HEK293 (cell line): Measurements from ENCODE around the gene MATR3.

Experiments used
- BCL11B ChIP-seq: fragments of 450-650 bp; formaldehyde crosslinking; IDR thresholded peaks from 2 replicates; pipeline ENCODE4 v1.5.1; 2016; ENCODE audit warnings: low read depth, missing biosample characterization, missing genetic modification characterization
- EGR2 ChIP-seq: fragments of 450-650 bp; formaldehyde crosslinking; IDR thresholded peaks from 2 replicates; pipeline ENCODE4 v1.5.1; 2016; ENCODE audit warnings: low read depth, missing biosample characterization, missing genetic modification characterization
- FEZF1 ChIP-seq: fragments of 450-650 bp; formaldehyde crosslinking; IDR thresholded peaks from 2 replicates; pipeline ENCODE4 v1.5.1; 2016; ENCODE audit warnings: missing biosample characterization, missing genetic modification characterization
- GLI4 ChIP-seq: fragments of 450-650 bp; formaldehyde crosslinking; IDR thresholded peaks from 2 replicates; pipeline ENCODE4 v1.5.1; 2016; ENCODE audit warnings: missing biosample characterization, missing genetic modification characterization
- REPIN1 ChIP-seq: fragments of 450-650 bp; formaldehyde crosslinking; IDR thresholded peaks from 2 replicates; pipeline ENCODE4 v1.5.1; 2017; ENCODE audit warnings: missing biosample characterization, missing genetic modification characterization, low read depth
- SP7 ChIP-seq: fragments of 450-650 bp; formaldehyde crosslinking; IDR thresholded peaks from 2 replicates; pipeline ENCODE4 v1.5.1; 2016; ENCODE audit warnings: missing biosample characterization, missing genetic modification characterization
- WT1 ChIP-seq: fragments of 450-650 bp; formaldehyde crosslinking; IDR thresholded peaks from 2 replicates; pipeline ENCODE4 v1.5.1; 2016; ENCODE audit warnings: missing biosample characterization, missing genetic modification characterization
- ZBTB17 ChIP-seq: fragments of 450-650 bp; formaldehyde crosslinking; IDR thresholded peaks from 2 replicates; pipeline ENCODE4 v1.5.1; 2016; ENCODE audit warnings: missing biosample characterization, missing genetic modification characterization
- ZNF132 ChIP-seq: fragments of 450-650 bp; formaldehyde crosslinking; IDR thresholded peaks from 2 replicates; pipeline ENCODE4 v1.5.1; 2017; ENCODE audit warnings: missing biosample characterization, missing genetic modification characterization, borderline replicate concordance
- ZNF19 ChIP-seq: fragments of 450-650 bp; formaldehyde crosslinking; IDR thresholded peaks from 2 replicates; pipeline ENCODE4; 2016; ENCODE audit warnings: missing biosample characterization, missing genetic modification characterization, low read depth
- ZNF23 ChIP-seq: fragments of 450-650 bp; formaldehyde crosslinking; IDR thresholded peaks from 2 replicates; pipeline ENCODE4 v1.5.1; 2016; ENCODE audit warnings: missing biosample characterization, missing genetic modification characterization, borderline replicate concordance
- ZNF292 ChIP-seq: fragments of 450-650 bp; formaldehyde crosslinking; IDR thresholded peaks from 2 replicates; pipeline ENCODE4 v1.5.1; 2016; ENCODE audit warnings: low read depth, missing biosample characterization, missing genetic modification characterization, borderline replicate concordance
- ZNF324 ChIP-seq: fragments of 450-650 bp; formaldehyde crosslinking; IDR thresholded peaks from 2 replicates; pipeline ENCODE4 v1.5.1; 2016; ENCODE audit warnings: missing biosample characterization, missing genetic modification characterization
- ZNF354C ChIP-seq: fragments of 450-650 bp; formaldehyde crosslinking; IDR thresholded peaks from 2 replicates; pipeline ENCODE4 v1.5.1; 2016; ENCODE audit warnings: missing biosample characterization, missing genetic modification characterization, low read depth, borderline replicate concordance
- ZNF423 ChIP-seq: fragments of 450-650 bp; formaldehyde crosslinking; IDR thresholded peaks from 2 replicates; pipeline ENCODE4 v1.5.1; 2016; ENCODE audit warnings: missing biosample characterization, missing genetic modification characterization
- ZNF548 ChIP-seq: fragments of 450-650 bp; formaldehyde crosslinking; IDR thresholded peaks from 2 replicates; pipeline ENCODE4 v1.5.1; 2016; ENCODE audit warnings: missing biosample characterization, missing genetic modification characterization
- ZNF629 ChIP-seq: fragments of 450-650 bp; formaldehyde crosslinking; IDR thresholded peaks from 2 replicates; pipeline ENCODE4 v1.5.1; 2017; ENCODE audit warnings: missing biosample characterization, missing genetic modification characterization
- ZNF785 ChIP-seq: fragments of 450-650 bp; formaldehyde crosslinking; IDR thresholded peaks from 2 replicates; pipeline ENCODE4 v1.5.1; 2016; ENCODE audit warnings: missing biosample characterization, missing genetic modification characterization
- ZSCAN30 ChIP-seq: fragments of 450-650 bp; IDR thresholded peaks from 2 replicates; pipeline ENCODE4 v1.5.1; 2018; ENCODE audit warnings: missing biosample characterization, mild to moderate bottlenecking, missing genetic modification characterization, moderate library complexity
- ZXDB ChIP-seq: fragments of 450-650 bp; formaldehyde crosslinking; IDR thresholded peaks from 2 replicates; pipeline ENCODE4 v1.5.1; 2016; ENCODE audit warnings: missing biosample characterization, missing genetic modification characterization
- TF ChIP-seq, protein P1 (sequence below): fragments of 450-650 bp; formaldehyde crosslinking; IDR thresholded peaks from 2 replicates; pipeline ENCODE4 v1.5.1; 2016; ENCODE audit warnings: missing biosample characterization, missing genetic modification characterization
- TF ChIP-seq, protein P2 (sequence below): fragments of 450-650 bp; formaldehyde crosslinking; IDR thresholded peaks from 2 replicates; pipeline ENCODE4 v1.5.1; 2016; ENCODE audit warnings: missing biosample characterization, missing genetic modification characterization
- TF ChIP-seq, protein P3 (sequence below): fragments of 450-650 bp; formaldehyde crosslinking; IDR thresholded peaks from 2 replicates; pipeline ENCODE4 v1.5.1; 2016; ENCODE audit warnings: missing biosample characterization, missing genetic modification characterization, borderline replicate concordance
- TF ChIP-seq, protein P4 (sequence below): fragments of 450-650 bp; formaldehyde crosslinking; IDR thresholded peaks from 2 replicates; pipeline ENCODE4 v1.5.1; 2016; ENCODE audit warnings: missing biosample characterization, missing genetic modification characterization
- TF ChIP-seq, protein P5 (sequence below): fragments of 450-650 bp; formaldehyde crosslinking; IDR thresholded peaks from 2 replicates; pipeline ENCODE4 v1.5.1; 2017; ENCODE audit warnings: missing biosample characterization, missing genetic modification characterization

Gene MATR3

DNA sequence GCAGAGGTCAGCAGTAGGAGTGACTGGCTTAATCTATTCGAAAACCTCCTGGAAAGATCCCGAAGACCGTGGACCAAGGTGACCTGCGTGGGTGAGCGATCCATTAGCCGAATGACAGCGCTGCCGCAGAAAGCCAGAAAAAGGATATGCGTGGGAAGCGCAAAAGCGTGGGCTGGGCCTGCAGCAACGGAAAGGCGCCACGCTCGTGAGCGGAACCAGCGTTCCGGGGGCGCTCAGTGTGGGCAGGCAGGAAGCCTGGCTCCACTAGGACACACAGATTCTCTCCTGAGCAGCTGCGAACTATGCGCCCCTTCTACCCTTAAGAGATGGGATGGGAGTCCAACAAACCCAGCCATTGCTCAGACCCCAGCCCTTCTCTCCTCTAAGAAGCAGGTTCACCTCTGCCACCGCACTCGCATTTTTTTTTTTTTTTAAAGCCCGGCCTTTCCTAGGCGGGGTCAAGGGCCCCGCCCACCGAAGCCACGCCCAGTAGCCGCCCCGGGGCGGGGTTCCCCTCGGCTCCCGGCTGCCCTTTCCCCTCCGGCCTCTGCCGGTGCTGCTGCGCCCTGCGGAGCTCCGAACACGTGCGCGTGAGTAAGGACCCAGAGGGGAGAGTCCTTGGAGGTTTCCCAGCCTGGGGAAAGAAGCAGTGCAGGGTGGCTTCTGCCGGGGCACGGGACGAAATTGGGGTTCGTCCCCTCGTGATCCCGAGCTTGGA is 19.8 kb upstream of the MATR3 start (continued):
- TF ChIP-seq, protein P1, sequence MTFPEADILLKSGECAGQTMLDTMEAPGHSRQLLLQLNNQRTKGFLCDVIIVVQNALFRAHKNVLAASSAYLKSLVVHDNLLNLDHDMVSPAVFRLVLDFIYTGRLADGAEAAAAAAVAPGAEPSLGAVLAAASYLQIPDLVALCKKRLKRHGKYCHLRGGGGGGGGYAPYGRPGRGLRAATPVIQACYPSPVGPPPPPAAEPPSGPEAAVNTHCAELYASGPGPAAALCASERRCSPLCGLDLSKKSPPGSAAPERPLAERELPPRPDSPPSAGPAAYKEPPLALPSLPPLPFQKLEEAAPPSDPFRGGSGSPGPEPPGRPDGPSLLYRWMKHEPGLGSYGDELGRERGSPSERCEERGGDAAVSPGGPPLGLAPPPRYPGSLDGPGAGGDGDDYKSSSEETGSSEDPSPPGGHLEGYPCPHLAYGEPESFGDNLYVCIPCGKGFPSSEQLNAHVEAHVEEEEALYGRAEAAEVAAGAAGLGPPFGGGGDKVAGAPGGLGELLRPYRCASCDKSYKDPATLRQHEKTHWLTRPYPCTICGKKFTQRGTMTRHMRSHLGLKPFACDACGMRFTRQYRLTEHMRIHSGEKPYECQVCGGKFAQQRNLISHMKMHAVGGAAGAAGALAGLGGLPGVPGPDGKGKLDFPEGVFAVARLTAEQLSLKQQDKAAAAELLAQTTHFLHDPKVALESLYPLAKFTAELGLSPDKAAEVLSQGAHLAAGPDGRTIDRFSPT = peak; percentile 75
- TF ChIP-seq SP7 (peak; percentile 60), ZNF292 (no peak), GLI4 (tag by site-specific recombination) (0 out of 2 replicates have a peak, but pooled peaks have one; percentile 12), ZNF132 (no peak), ZXDB (tag by site-specific recombination) (peak; percentile 87), EGR2 (tag by site-specific recombination) (peak; percentile 99), BCL11B (peak; percentile 74; the same call in 1 of the 2 replicates), REPIN1 (peak; percentile 27; the same call in 1 of the 2 replicates), ZNF548 (tag by site-specific recombination) (no peak), ZSCAN30 (peak; percentile 79), ZNF785 (tag by site-specific recombination) (no peak), ZNF19 (no peak), ZBTB17 (peak; percentile 100), ZNF354C (tag by site-specific recombination) (no peak), ZNF629 (tag by site-specific recombination) (peak; percentile 63; the same call in 1 of the 2 replicates), ZNF324 (tag by site-specific recombination) (0 out of 2 replicates have a peak, but pooled peaks have one; percentile 73), ZNF423 (peak; percentile 51; the same call in 1 of the 2 replicates), WT1 (no peak), ZNF23 (tag by site-specific recombination) (no peak), FEZF1 (no peak)
- TF ChIP-seq, protein P2, sequence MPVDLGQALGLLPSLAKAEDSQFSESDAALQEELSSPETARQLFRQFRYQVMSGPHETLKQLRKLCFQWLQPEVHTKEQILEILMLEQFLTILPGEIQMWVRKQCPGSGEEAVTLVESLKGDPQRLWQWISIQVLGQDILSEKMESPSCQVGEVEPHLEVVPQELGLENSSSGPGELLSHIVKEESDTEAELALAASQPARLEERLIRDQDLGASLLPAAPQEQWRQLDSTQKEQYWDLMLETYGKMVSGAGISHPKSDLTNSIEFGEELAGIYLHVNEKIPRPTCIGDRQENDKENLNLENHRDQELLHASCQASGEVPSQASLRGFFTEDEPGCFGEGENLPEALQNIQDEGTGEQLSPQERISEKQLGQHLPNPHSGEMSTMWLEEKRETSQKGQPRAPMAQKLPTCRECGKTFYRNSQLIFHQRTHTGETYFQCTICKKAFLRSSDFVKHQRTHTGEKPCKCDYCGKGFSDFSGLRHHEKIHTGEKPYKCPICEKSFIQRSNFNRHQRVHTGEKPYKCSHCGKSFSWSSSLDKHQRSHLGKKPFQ (tag by site-specific recombination) = no peak
- TF ChIP-seq, protein P3, sequence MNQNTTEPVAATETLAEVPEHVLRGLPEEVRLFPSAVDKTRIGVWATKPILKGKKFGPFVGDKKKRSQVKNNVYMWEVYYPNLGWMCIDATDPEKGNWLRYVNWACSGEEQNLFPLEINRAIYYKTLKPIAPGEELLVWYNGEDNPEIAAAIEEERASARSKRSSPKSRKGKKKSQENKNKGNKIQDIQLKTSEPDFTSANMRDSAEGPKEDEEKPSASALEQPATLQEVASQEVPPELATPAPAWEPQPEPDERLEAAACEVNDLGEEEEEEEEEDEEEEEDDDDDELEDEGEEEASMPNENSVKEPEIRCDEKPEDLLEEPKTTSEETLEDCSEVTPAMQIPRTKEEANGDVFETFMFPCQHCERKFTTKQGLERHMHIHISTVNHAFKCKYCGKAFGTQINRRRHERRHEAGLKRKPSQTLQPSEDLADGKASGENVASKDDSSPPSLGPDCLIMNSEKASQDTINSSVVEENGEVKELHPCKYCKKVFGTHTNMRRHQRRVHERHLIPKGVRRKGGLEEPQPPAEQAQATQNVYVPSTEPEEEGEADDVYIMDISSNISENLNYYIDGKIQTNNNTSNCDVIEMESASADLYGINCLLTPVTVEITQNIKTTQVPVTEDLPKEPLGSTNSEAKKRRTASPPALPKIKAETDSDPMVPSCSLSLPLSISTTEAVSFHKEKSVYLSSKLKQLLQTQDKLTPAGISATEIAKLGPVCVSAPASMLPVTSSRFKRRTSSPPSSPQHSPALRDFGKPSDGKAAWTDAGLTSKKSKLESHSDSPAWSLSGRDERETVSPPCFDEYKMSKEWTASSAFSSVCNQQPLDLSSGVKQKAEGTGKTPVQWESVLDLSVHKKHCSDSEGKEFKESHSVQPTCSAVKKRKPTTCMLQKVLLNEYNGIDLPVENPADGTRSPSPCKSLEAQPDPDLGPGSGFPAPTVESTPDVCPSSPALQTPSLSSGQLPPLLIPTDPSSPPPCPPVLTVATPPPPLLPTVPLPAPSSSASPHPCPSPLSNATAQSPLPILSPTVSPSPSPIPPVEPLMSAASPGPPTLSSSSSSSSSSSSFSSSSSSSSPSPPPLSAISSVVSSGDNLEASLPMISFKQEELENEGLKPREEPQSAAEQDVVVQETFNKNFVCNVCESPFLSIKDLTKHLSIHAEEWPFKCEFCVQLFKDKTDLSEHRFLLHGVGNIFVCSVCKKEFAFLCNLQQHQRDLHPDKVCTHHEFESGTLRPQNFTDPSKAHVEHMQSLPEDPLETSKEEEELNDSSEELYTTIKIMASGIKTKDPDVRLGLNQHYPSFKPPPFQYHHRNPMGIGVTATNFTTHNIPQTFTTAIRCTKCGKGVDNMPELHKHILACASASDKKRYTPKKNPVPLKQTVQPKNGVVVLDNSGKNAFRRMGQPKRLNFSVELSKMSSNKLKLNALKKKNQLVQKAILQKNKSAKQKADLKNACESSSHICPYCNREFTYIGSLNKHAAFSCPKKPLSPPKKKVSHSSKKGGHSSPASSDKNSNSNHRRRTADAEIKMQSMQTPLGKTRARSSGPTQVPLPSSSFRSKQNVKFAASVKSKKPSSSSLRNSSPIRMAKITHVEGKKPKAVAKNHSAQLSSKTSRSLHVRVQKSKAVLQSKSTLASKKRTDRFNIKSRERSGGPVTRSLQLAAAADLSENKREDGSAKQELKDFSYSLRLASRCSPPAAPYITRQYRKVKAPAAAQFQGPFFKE (tag by site-specific recombination) = no peak
- TF ChIP-seq, protein P4, sequence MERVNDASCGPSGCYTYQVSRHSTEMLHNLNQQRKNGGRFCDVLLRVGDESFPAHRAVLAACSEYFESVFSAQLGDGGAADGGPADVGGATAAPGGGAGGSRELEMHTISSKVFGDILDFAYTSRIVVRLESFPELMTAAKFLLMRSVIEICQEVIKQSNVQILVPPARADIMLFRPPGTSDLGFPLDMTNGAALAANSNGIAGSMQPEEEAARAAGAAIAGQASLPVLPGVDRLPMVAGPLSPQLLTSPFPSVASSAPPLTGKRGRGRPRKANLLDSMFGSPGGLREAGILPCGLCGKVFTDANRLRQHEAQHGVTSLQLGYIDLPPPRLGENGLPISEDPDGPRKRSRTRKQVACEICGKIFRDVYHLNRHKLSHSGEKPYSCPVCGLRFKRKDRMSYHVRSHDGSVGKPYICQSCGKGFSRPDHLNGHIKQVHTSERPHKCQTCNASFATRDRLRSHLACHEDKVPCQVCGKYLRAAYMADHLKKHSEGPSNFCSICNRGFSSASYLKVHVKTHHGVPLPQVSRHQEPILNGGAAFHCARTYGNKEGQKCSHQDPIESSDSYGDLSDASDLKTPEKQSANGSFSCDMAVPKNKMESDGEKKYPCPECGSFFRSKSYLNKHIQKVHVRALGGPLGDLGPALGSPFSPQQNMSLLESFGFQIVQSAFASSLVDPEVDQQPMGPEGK (tag by site-specific recombination) = peak; percentile 77
- TF ChIP-seq, protein P5, sequence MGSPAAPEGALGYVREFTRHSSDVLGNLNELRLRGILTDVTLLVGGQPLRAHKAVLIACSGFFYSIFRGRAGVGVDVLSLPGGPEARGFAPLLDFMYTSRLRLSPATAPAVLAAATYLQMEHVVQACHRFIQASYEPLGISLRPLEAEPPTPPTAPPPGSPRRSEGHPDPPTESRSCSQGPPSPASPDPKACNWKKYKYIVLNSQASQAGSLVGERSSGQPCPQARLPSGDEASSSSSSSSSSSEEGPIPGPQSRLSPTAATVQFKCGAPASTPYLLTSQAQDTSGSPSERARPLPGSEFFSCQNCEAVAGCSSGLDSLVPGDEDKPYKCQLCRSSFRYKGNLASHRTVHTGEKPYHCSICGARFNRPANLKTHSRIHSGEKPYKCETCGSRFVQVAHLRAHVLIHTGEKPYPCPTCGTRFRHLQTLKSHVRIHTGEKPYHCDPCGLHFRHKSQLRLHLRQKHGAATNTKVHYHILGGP (tag by site-specific recombination) = no peak
